Esophagus muscularis mucosa (tissue), 2 donors: ENCODE data around the gene GET3.

ENCODE experiments used
- POLR2A ChIP-seq: fragments of 450-650 bp; IDR thresholded peaks from one replicate; pipeline ENCODE4 v1.6.1; 2017; ENCODE audit warnings: antibody characterized with exemption, moderate library complexity, mild to moderate bottlenecking, low read depth
- POLR2AphosphoS5 ChIP-seq, 2 donors: sonication (generic); formaldehyde crosslinking; IDR thresholded peaks; one replicate each; pipeline ENCODE4 v1.6.1; 2017; ENCODE audit warnings: antibody characterized with exemption in 2 of 2

DNA sequence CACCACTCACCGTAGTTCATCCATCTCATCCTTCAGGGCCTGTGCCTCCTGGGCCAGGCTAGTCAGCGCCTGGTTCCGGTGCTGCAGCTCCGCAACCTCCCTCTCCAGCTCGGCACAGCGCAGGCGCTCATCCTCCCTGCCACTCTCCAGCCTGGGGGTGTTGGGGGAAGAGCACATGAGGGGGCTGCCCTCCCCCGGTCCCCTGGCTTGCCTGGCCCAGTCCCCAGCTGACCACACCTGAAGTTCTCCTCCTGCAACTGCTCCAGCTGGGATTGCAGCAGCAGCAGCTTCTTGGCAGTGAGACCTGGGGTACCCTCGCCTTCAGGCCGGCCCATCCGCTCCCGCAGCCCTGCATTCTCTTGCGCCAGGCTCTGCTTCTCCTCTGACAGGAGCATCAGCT, 33.6 kb downstream of the GET3 start:
- TF ChIP-seq POLR2A, result no peak
- no peak for TF ChIP-seq POLR2AphosphoS5 (IDR thresholded peaks at IDR 0.05)
